Activated CD4-positive, alpha-beta T cell treated with anti-CD3 and anti-CD28 coated beads, Interleukin-2, amount 50 U/mL, for 1 hour (primary cell): Measurements from ENCODE around the gene NAMPT.
"Not testable (repeated sequence)": the region's sequence is repeated elsewhere in the genome, so short reads cannot be mapped to it uniquely, and the experiment has no call there.

Source experiments
- DNase-seq: peaks from one replicate; pipeline ENCODE4 v3.0.0-alpha.2; 2020

NAMPT gene

GRCh38 chr7:106298631-106299030 is 13.8 kb upstream of the NAMPT start:
- DNase-seq = not testable (repeated sequence)

GRCh38 chr7:106298155-106298554 is 13.4 kb upstream of the NAMPT start:
- not testable (repeated sequence) for DNase-seq

DNA sequence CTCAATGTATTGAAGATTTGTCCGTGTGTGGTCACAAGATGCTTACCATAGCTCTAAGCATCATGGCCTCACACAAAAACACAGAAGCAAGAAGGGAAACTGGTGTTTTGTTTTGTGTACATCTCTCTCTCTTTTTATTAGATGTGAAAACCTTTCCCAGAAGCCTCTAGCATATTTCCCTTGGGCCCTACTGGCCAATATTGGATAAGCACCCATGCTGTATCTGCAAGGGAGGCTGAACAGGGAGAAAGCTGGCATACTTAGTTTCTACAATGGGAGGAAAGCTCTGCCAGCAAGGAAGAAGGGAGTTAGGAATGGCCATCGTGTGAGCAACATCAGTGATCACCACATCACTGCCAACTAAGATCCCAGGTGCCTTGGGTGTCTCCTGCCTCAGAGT is 9.6 kb upstream of the NAMPT start:
- no peak for DNase-seq

DNA sequence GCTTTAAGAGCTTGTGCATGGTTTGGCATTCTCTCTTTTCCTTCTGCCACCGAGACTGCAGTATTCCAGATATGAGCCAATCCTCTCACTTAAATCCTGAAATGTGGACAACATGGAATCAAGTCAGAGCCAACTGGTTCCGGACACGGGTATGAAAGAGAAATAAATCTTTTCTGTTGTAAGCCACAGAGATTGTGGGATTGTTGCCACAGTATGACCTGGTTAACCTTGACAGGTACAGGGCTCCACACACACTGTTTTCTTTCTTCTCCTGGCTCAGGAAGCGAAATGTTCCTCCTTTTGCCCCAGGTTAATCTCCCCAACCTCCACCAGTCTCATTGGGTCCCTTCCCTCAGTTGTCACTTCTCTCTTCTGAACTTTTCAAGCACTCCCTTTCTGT is 6.5 kb upstream of the NAMPT start:
- DNase-seq = no peak

- DNase-seq = no peak
These were observed 5.5 kb upstream of the NAMPT start for GRCh38 chr7:106290319-106290718.

GRCh38 chr7:106289848-106290247 is 5.1 kb upstream of the NAMPT start:
- no peak for DNase-seq

DNA sequence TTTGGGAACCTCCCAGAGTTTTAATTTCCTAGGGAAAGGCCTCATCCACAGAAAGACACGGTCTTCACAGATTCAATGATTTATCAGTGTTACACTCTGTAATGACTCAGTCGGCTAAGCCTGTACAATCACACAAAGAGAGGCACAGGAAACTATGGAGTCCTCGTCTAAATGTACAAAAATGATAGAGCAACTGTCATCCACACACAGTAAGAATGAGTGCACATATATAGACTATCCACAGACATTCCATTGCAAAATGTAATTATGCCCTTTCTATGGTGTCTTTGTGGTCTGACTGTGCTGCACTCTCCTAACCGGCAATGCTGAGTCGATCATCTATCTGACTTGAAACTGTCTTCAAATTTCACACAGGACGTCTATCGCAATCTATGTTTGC is 3.5 kb upstream of the NAMPT start:
- no peak for DNase-seq

- no peak for DNase-seq
These were observed 3.0 kb upstream of the NAMPT start for GRCh38 chr7:106287786-106288185.

- no peak for DNase-seq
These were observed 1.2 kb upstream of the NAMPT start for GRCh38 chr7:106285855-106286492.

DNA sequence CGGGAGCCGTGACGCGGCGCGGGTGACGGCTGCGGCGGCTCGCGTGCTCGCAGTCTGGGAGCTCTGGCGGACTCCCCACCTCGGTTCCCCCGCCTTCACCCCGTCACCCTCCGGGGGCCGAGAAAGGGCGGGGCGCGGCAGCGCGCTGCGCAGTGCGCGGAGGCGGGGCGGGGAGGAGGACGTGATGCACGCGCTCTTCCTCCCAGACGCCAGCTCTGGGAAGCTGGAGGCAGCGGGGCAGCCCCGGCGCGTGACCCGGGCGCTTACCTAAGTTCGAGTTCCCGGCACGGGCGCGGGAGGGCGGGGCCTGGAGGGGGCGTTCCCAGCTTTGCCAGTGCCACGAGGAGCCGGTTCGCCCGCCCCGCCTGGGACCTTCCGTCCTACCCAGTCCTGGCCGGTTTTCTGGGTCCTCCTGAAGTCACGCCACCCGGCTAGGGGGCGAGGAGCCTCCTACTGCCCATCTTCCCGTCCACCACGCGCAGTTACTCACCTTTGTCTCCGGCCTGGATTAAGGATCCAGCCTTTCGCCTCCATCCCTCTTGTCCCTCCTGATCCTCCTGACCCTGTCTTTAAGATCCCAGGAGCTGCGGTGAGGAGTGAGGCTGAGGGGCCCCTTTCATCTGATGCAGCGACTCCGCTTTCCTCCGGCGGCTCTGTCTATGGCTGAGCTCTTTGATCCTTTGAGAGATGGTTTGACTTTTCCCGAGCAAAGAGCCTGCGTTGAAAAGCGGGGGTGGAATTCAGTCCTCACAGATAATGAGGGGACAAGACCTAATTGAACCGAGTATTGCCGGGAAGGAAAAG is 470 bp upstream of the NAMPT start:
- DNase-seq = peak; percentile 98

GRCh38 chr7:106283831-106284713 is 711 bp downstream of the NAMPT start:
- DNase-seq = peak; percentile 20

- DNase-seq = no peak
These were observed 1.3 kb downstream of the NAMPT start for GRCh38 chr7:106283501-106283830.

DNA sequence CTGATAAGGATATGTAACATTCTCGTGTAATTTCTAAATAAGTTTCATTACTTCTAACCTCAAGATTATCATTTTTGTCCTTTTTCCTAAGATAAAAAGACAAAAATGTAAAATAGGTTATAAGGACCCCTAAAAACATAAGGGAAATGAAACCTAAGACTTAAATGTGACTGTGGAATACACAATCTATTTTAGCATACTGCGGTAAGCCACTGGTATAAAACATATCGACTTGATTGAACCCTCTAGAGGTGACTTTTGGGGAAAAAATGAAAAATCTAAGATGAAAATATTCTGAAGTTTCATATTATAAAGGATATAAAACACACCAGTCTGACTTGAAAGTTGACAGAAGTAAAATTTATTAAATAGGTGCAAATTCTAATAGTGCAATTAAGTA is 1.9 kb downstream of the NAMPT start:
- no peak for DNase-seq

- no peak for DNase-seq
These were observed 2.4 kb downstream of the NAMPT start for GRCh38 chr7:106282390-106282789.

DNA sequence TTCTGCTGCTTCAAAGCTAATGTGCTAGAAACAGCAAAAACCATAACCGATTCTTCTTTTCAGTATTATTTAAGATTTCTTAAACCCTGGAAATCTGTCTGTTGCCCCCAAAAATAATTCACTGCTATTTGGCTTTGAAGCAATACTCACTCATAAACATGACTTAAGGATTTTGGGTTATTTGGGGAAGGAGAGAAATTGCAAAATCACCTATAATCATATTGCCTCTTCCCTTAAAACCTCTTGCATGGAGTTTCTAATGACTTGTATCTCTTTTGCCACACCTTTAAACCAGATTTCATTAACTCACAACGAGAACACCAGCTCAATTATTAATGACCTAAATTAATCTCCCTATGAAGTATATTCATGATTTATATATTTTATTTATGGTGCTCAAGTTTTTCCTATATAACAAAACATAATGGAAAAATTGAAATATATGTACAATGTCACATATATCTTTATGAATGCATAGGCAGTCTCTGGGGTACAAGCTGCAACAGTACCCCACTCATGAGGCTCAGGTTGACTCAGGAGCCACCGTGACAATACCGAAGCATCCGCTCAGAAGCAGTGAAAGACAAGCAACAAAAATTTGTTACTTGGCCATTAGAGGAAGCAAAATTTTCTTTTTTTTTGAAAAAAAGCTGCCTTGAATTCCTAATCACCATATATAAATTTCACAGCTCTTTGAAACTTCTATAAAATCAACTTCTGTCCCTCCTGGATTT is 3.0 kb downstream of the NAMPT start:
- no peak for DNase-seq

GRCh38 chr7:106281127-106281526 is 3.7 kb downstream of the NAMPT start:
- no peak for DNase-seq

DNA sequence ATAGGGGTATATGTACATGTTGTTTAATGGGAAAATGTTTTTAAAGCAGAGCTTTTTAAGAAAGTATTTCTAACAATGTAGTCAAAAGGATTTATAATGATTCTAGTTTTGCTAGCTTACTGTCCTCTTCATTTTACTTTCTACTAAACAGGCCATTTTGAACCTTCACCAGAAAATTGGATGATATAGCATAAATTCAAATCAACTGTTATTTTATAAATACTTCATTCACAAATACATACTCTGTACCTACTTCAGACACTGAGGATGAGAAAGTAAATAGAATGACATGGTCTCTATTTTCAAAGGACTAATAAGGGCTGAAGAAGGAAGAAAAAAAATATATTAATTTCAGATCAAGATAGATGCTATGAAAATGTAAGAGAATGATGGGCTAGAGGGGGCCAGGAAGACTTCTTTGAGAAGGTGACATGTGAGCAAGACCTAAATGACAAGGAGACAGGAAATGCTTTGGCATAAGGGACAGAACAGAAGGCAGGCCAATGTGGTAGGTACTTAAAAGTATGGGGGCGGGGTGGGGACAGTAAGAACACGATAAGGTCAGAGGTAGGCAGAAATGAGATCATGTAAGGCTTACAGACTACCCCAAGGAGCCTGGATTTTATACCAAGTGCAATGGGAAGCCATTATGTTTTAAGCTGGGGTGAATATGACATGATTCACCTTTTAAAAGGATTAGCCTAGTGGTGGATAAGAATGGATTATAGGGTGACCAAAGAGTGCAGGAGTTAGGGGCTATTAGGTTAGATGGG is 5.2 kb downstream of the NAMPT start:
- no peak for DNase-seq

DNA sequence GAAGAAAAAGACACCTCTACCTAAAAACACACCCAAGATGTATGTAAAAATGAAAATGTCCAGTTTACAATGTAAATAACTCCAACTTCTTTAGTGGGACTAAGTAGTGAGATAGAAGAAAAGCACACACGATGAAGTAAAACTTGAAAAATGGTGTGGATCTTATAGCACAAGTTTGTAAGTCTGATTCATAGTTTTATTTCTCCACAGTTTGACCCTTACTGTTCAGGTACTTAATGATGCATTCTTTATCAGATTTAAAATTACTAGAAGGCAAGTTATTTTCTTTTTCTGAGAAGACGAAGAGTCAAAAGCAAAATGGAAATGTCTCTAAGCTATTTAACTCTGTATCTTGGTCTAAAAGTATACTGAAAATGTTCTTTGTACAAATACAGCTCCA is 6.1 kb downstream of the NAMPT start:
- DNase-seq = no peak

GRCh38 chr7:106277976-106278375 is 6.8 kb downstream of the NAMPT start:
- DNase-seq = no peak

DNA sequence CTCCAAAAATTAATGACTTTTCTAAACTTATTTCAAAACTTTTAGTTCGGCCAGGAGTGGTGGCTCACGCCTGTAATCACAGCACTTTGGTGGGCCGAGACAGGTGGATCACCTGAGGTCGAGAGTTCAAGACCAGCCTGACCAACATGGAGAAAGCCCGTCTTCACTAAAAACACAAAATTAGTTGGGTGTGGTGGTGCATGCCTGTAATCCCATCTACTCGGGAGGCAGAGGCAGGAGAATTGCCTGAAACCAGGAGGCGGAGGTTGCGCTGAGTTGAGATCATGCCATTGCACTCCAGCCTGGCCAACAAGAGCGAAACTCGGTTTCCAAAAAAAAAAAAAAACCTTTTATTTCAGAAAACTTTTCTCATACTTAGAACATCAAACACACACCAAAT is 8.3 kb downstream of the NAMPT start:
- no peak for DNase-seq

GRCh38 chr7:106273009-106273668 is 11.6 kb downstream of the NAMPT start:
- no peak for DNase-seq
